Measurements from ENCODE around the gene RAP1GAP2.
"Not testable (repeated sequence)": the region's sequence is repeated elsewhere in the genome, so short reads cannot be mapped to it uniquely, and the experiment has no call there.

RAP1GAP2 gene

GRCh38 chr17:2815781-2816185 is 19.5 kb downstream of the RAP1GAP2 start:
- DNase-seq, result no peak

GRCh38 chr17:2816688-2817087 is 20.4 kb downstream of the RAP1GAP2 start:
- DNase-seq, result no peak

- DNase-seq, result not testable (repeated sequence)
Measured at GRCh38 chr17:2819294-2819693, 23.1 kb downstream of the RAP1GAP2 start.

GRCh38 chr17:2819921-2820501 is 23.8 kb downstream of the RAP1GAP2 start:
- DNase-seq, result no peak

- no peak for DNase-seq
Measured at GRCh38 chr17:2821868-2822267, 25.6 kb downstream of the RAP1GAP2 start.

GRCh38 chr17:2822358-2822757 is 26.1 kb downstream of the RAP1GAP2 start:
- DNase-seq, result no peak

GRCh38 chr17:2825253-2825970 is 29.2 kb downstream of the RAP1GAP2 start:
- DNase-seq, result no peak

GRCh38 chr17:2828397-2829038 is 32.3 kb downstream of the RAP1GAP2 start:
- no peak for DNase-seq

- DNase-seq, result no peak
Measured at GRCh38 chr17:2830678-2831077, 34.4 kb downstream of the RAP1GAP2 start.

- no peak for DNase-seq
Measured at GRCh38 chr17:2835780-2836179, 39.5 kb downstream of the RAP1GAP2 start.

GRCh38 chr17:2837147-2837561 is 40.9 kb downstream of the RAP1GAP2 start:
- DNase-seq, result no peak

- no peak for DNase-seq
Measured at GRCh38 chr17:2841606-2842005, 45.4 kb downstream of the RAP1GAP2 start.

GRCh38 chr17:2842464-2842863 is 46.2 kb downstream of the RAP1GAP2 start:
- no peak for DNase-seq

- no peak for DNase-seq
Measured at GRCh38 chr17:2844416-2844815, 48.2 kb downstream of the RAP1GAP2 start.

- no peak for DNase-seq
Measured at GRCh38 chr17:2847381-2848333, 51.4 kb downstream of the RAP1GAP2 start.

GRCh38 chr17:2849327-2849670 is 53.1 kb downstream of the RAP1GAP2 start:
- no peak for DNase-seq

- DNase-seq, result no peak
Measured at GRCh38 chr17:2850991-2851390, 54.8 kb downstream of the RAP1GAP2 start.

- DNase-seq, result no peak
Measured at GRCh38 chr17:2851615-2852014, 55.4 kb downstream of the RAP1GAP2 start.

GRCh38 chr17:2852221-2852620 is 56.0 kb downstream of the RAP1GAP2 start:
- DNase-seq, result no peak

GRCh38 chr17:2852729-2853282 is 56.6 kb downstream of the RAP1GAP2 start:
- DNase-seq, result no peak

GRCh38 chr17:2853283-2854142 is 57.3 kb downstream of the RAP1GAP2 start:
- DNase-seq, result no peak
